ENCODE measurements around the gene MYO18B. TPM values are rescaled to one million over a fixed set of nuclear protein-coding genes. Genes with fewer than 3 reads are reported as not detected.

Gene MYO18B
- total and polyA plus RNA-seq, 9 donors = 47.3 to 92.1 (median 74.7) TPM

- H3K36me3 ChIP-seq (ENCODE audit: control insufficient read depth, insufficient read depth, low read length) = peaks cover 51% of the 10 kb centered on the region
- H3K27ac ChIP-seq (ENCODE audit: low read length) = no peak overlapping the region
- H3K4me1 ChIP-seq (ENCODE audit: control insufficient read depth, insufficient read depth, low read length) = no peaks in the 10 kb centered on the region
- H3K27me3 ChIP-seq (ENCODE audit: control insufficient read depth, insufficient read depth, low read length) = no peaks in the 10 kb centered on the region
- H3K4me3 ChIP-seq (ENCODE audit: low read length) = no peak overlapping the region
- no peaks in the 10 kb centered on the region for H3K9me3 ChIP-seq (replicated peaks; ENCODE audit: control insufficient read depth, low read depth, low read length)
- WGBS (ENCODE audit: insufficient coverage) = 74% methylated on average over 6 of the region's 8 CpGs
- DNase-seq = no peak
These were observed 160.4 kb downstream of the MYO18B start for GRCh38 chr22:25902402-25902801.

- Histone ChIP-seq H3K9me3 (replicated peaks; ENCODE audit: control insufficient read depth, low read depth, low read length) (no peaks in the 10 kb centered on the region), H3K27me3 (ENCODE audit: control insufficient read depth, insufficient read depth, low read length) (no peaks in the 10 kb centered on the region), H3K27ac (ENCODE audit: low read length) (no peak overlapping the region), H3K36me3 (ENCODE audit: control insufficient read depth, insufficient read depth, low read length) (peaks cover 47% of the 10 kb centered on the region), H3K4me1 (ENCODE audit: control insufficient read depth, insufficient read depth, low read length) (no peaks in the 10 kb centered on the region), H3K4me3 (ENCODE audit: low read length) (no peak overlapping the region)
- 33% methylated on average over 4 of the region's 6 CpGs for WGBS (ENCODE audit: insufficient coverage)
- no peak for DNase-seq
These were observed 161.3 kb downstream of the MYO18B start for GRCh38 chr22:25903294-25903693.

- H3K36me3 ChIP-seq (ENCODE audit: control insufficient read depth, insufficient read depth, low read length) = peaks cover 37% of the 10 kb centered on the region
- no peaks in the 10 kb centered on the region for H3K27me3 ChIP-seq (ENCODE audit: control insufficient read depth, insufficient read depth, low read length)
- H3K4me3 ChIP-seq (ENCODE audit: low read length) = no peak overlapping the region
- DNase-seq = no peak
- H3K9me3 ChIP-seq (replicated peaks; ENCODE audit: control insufficient read depth, low read depth, low read length) = no peaks in the 10 kb centered on the region
- no peaks in the 10 kb centered on the region for H3K4me1 ChIP-seq (ENCODE audit: control insufficient read depth, insufficient read depth, low read length)
- 86% methylated on average over 13 of the region's 13 CpGs for WGBS (ENCODE audit: insufficient coverage)
- H3K27ac ChIP-seq (ENCODE audit: low read length) = no peak overlapping the region
These were observed 166.2 kb downstream of the MYO18B start for GRCh38 chr22:25908212-25908611.

GRCh38 chr22:25908755-25909154, 166.8 kb downstream of the MYO18B start:
- Histone ChIP-seq H3K27me3 (ENCODE audit: control insufficient read depth, insufficient read depth, low read length) (no peaks in the 10 kb centered on the region), H3K9me3 (replicated peaks; ENCODE audit: control insufficient read depth, low read depth, low read length) (no peaks in the 10 kb centered on the region), H3K4me3 (ENCODE audit: low read length) (no peak overlapping the region), H3K4me1 (ENCODE audit: control insufficient read depth, insufficient read depth, low read length) (no peaks in the 10 kb centered on the region), H3K36me3 (ENCODE audit: control insufficient read depth, insufficient read depth, low read length) (peaks cover 32% of the 10 kb centered on the region), H3K27ac (ENCODE audit: low read length) (no peak overlapping the region)
- no peak for DNase-seq
- no CpG with 5 or more reads among the region's 2 CpGs for WGBS (ENCODE audit: insufficient coverage)

- no peaks in the 10 kb centered on the region for H3K4me1 ChIP-seq (ENCODE audit: control insufficient read depth, insufficient read depth, low read length)
- H3K27me3 ChIP-seq (ENCODE audit: control insufficient read depth, insufficient read depth, low read length) = no peaks in the 10 kb centered on the region
- 52% methylated on average over 3 of the region's 7 CpGs for WGBS (ENCODE audit: insufficient coverage)
- H3K9me3 ChIP-seq (replicated peaks; ENCODE audit: control insufficient read depth, low read depth, low read length) = no peaks in the 10 kb centered on the region
- H3K36me3 ChIP-seq (ENCODE audit: control insufficient read depth, insufficient read depth, low read length) = peaks cover 30% of the 10 kb centered on the region
- no peak overlapping the region for H3K4me3 ChIP-seq (ENCODE audit: low read length)
- DNase-seq = no peak
- H3K27ac ChIP-seq (ENCODE audit: low read length) = no peak overlapping the region
These were observed 167.8 kb downstream of the MYO18B start for GRCh38 chr22:25909614-25910387.

- no peak overlapping the region for H3K27ac ChIP-seq (ENCODE audit: low read length)
- 63% methylated on average over 3 of the region's 7 CpGs for WGBS (ENCODE audit: insufficient coverage)
- no peaks in the 10 kb centered on the region for H3K27me3 ChIP-seq (ENCODE audit: control insufficient read depth, insufficient read depth, low read length)
- H3K4me1 ChIP-seq (ENCODE audit: control insufficient read depth, insufficient read depth, low read length) = no peaks in the 10 kb centered on the region
- H3K9me3 ChIP-seq (replicated peaks; ENCODE audit: control insufficient read depth, low read depth, low read length) = no peaks in the 10 kb centered on the region
- DNase-seq = no peak
- no peak overlapping the region for H3K4me3 ChIP-seq (ENCODE audit: low read length)
- H3K36me3 ChIP-seq (ENCODE audit: control insufficient read depth, insufficient read depth, low read length) = peaks cover 24% of the 10 kb centered on the region
These were observed 169.4 kb downstream of the MYO18B start for GRCh38 chr22:25911243-25911972.

- no peak for DNase-seq
- Histone ChIP-seq H3K9me3 (replicated peaks; ENCODE audit: control insufficient read depth, low read depth, low read length) (no peaks in the 10 kb centered on the region), H3K27me3 (ENCODE audit: control insufficient read depth, insufficient read depth, low read length) (peaks cover 2% of the 10 kb centered on the region), H3K27ac (ENCODE audit: low read length) (no peak overlapping the region), H3K4me1 (ENCODE audit: control insufficient read depth, insufficient read depth, low read length) (no peaks in the 10 kb centered on the region), H3K4me3 (ENCODE audit: low read length) (no peak overlapping the region), H3K36me3 (ENCODE audit: control insufficient read depth, insufficient read depth, low read length) (peaks cover 34% of the 10 kb centered on the region)
- no CpG with 5 or more reads among the region's 4 CpGs for WGBS (ENCODE audit: insufficient coverage)
These were observed 177.5 kb downstream of the MYO18B start for GRCh38 chr22:25919452-25919851.

- 84% methylated on average over 8 of the region's 10 CpGs for WGBS (ENCODE audit: insufficient coverage)
- no peaks in the 10 kb centered on the region for H3K4me1 ChIP-seq (ENCODE audit: control insufficient read depth, insufficient read depth, low read length)
- H3K36me3 ChIP-seq (ENCODE audit: control insufficient read depth, insufficient read depth, low read length) = peaks cover 38% of the 10 kb centered on the region
- no peak overlapping the region for H3K4me3 ChIP-seq (ENCODE audit: low read length)
- peaks cover 2% of the 10 kb centered on the region for H3K27me3 ChIP-seq (ENCODE audit: control insufficient read depth, insufficient read depth, low read length)
- H3K9me3 ChIP-seq (replicated peaks; ENCODE audit: control insufficient read depth, low read depth, low read length) = no peaks in the 10 kb centered on the region
- no peak overlapping the region for H3K27ac ChIP-seq (ENCODE audit: low read length)
- DNase-seq = no peak
These were observed 180.2 kb downstream of the MYO18B start for GRCh38 chr22:25922141-25922540.

- Histone ChIP-seq H3K27me3 (ENCODE audit: control insufficient read depth, insufficient read depth, low read length) (peaks cover 2% of the 10 kb centered on the region), H3K27ac (ENCODE audit: low read length) (no peak overlapping the region), H3K9me3 (replicated peaks; ENCODE audit: control insufficient read depth, low read depth, low read length) (no peaks in the 10 kb centered on the region), H3K36me3 (ENCODE audit: control insufficient read depth, insufficient read depth, low read length) (peaks cover 38% of the 10 kb centered on the region), H3K4me1 (ENCODE audit: control insufficient read depth, insufficient read depth, low read length) (no peaks in the 10 kb centered on the region), H3K4me3 (ENCODE audit: low read length) (no peak overlapping the region)
- DNase-seq = no peak
- WGBS (ENCODE audit: insufficient coverage) = 43% methylated on average over 6 of the region's 8 CpGs
These were observed 181.9 kb downstream of the MYO18B start for GRCh38 chr22:25923914-25924313.

- no peak for DNase-seq
- H3K9me3 ChIP-seq (replicated peaks; ENCODE audit: control insufficient read depth, low read depth, low read length) = no peaks in the 10 kb centered on the region
- H3K27me3 ChIP-seq (ENCODE audit: control insufficient read depth, insufficient read depth, low read length) = peaks cover 2% of the 10 kb centered on the region
- peaks cover 16% of the 10 kb centered on the region for H3K36me3 ChIP-seq (ENCODE audit: control insufficient read depth, insufficient read depth, low read length)
- no peaks in the 10 kb centered on the region for H3K4me1 ChIP-seq (ENCODE audit: control insufficient read depth, insufficient read depth, low read length)
- H3K27ac ChIP-seq (ENCODE audit: low read length) = no peak overlapping the region
- 70% methylated on average over 1 of the region's 3 CpGs for WGBS (ENCODE audit: insufficient coverage)
- no peak overlapping the region for H3K4me3 ChIP-seq (ENCODE audit: low read length)
These were observed 186.1 kb downstream of the MYO18B start for GRCh38 chr22:25928038-25928437.

Data from muscle of leg (tissue), 11 donors.